ENCODE data around the gene RAB3A. TPM values are rescaled to one million over a fixed set of nuclear protein-coding genes. Genes with fewer than 3 reads are reported as not detected.
A peak's percentile ranks its signal among the peaks of the same experiment; 100 is the strongest.

RAB3A gene
- total and polyA plus RNA-seq, 9 of the 15 experiments (the other 6 are each of a cell fraction or from before 2014, with no cell fraction given) = 0.17 to 5.1 (median 0.90) TPM; not detected in 1

DNA sequence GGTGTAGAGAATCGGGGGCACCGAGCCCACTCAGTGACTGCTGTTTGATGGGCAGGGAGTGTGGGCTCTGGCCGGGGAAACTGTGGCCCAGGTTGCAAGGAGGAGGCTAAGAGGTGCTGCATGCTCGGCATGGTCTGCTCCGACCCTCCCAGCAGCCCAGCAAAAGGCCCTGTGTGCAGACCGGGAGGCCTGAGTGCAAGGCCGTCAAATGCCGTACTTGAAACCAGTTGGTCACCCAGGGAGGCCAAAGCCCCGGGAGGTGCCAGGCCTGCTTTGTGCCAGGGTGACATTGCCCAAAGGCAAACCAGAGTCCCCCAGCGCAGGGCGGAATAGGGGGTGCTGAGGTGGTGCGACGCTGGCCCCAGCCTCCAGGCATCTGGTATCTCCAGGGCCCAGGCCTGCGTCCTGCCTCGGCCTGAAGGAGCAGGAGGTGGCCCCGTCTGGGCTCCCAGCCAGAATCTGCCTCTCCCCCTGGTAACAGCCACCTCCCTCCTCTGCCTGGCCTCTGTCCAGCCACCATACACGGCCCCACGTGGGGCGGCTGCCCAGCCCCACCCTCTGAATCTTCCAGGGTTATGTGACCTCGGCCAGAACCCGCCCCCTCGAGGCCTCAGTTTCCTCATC is 46.9 kb downstream of the RAB3A start (continued):
- TF ChIP-seq, protein P1, sequence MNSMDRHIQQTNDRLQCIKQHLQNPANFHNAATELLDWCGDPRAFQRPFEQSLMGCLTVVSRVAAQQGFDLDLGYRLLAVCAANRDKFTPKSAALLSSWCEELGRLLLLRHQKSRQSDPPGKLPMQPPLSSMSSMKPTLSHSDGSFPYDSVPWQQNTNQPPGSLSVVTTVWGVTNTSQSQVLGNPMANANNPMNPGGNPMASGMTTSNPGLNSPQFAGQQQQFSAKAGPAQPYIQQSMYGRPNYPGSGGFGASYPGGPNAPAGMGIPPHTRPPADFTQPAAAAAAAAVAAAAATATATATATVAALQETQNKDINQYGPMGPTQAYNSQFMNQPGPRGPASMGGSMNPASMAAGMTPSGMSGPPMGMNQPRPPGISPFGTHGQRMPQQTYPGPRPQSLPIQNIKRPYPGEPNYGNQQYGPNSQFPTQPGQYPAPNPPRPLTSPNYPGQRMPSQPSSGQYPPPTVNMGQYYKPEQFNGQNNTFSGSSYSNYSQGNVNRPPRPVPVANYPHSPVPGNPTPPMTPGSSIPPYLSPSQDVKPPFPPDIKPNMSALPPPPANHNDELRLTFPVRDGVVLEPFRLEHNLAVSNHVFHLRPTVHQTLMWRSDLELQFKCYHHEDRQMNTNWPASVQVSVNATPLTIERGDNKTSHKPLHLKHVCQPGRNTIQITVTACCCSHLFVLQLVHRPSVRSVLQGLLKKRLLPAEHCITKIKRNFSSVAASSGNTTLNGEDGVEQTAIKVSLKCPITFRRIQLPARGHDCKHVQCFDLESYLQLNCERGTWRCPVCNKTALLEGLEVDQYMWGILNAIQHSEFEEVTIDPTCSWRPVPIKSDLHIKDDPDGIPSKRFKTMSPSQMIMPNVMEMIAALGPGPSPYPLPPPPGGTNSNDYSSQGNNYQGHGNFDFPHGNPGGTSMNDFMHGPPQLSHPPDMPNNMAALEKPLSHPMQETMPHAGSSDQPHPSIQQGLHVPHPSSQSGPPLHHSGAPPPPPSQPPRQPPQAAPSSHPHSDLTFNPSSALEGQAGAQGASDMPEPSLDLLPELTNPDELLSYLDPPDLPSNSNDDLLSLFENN (IDR thresholded peaks at IDR 0.05; ENCODE audit: low read depth in 2 of 2, low read length in 2 of 2) = peak in 1 of 2 experiments; percentile 59; a peak in 1 of 4 replicates
- TF ChIP-seq KAT8 (IDR thresholded peaks at IDR 0.05; ENCODE audit: low read depth) (no peak), KLF13 (tag; IDR thresholded peaks at IDR 0.05; ENCODE audit: borderline replicate concordance, low read depth) (peak; percentile 62), RCOR1 (IDR thresholded peaks at IDR 0.05; ENCODE audit: borderline replicate concordance in 1 of 2, low read depth in 2 of 2, low read length in 2 of 2) (peak in 1 of 2 experiments; percentile 74; a peak in 1 of 4 replicates), KHSRP (IDR thresholded peaks at IDR 0.05) (no peak), HNRNPL (IDR thresholded peaks at IDR 0.05; ENCODE audit: low read depth, low read length) (0 out of 2 replicates have a peak, but pooled peaks have one; percentile 37), CXXC5 (CRISPR knock-in tag; IDR thresholded peaks at IDR 0.05) (peak; percentile 91), ZNF165 (CRISPR knock-in tag; IDR thresholded peaks at IDR 0.05; ENCODE audit: borderline replicate concordance) (no peak), CCNT2 (IDR thresholded peaks at IDR 0.05; ENCODE audit: borderline replicate concordance, extremely low read depth, insufficient read length, low read depth, low read length) (peak; percentile 99), GATAD2B (IDR thresholded peaks at IDR 0.05; ENCODE audit: borderline replicate concordance) (peak; percentile 74; the same call in 1 of the 2 replicates), NBN (IDR thresholded peaks at IDR 0.05; ENCODE audit: low read depth) (peak; percentile 82), MED1 (CRISPR knock-in tag; IDR thresholded peaks at IDR 0.05; ENCODE audit: borderline replicate concordance) (no peak), HNRNPK (IDR thresholded peaks at IDR 0.05; ENCODE audit: low read depth, low read length, poor library complexity, severe bottlenecking) (no peak), SOX6 (IDR thresholded peaks at IDR 0.05) (peak; percentile 61)
- TF ChIP-seq, protein P2, sequence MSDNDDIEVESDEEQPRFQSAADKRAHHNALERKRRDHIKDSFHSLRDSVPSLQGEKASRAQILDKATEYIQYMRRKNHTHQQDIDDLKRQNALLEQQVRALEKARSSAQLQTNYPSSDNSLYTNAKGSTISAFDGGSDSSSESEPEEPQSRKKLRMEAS (CRISPR knock-in tag; IDR thresholded peaks at IDR 0.05) = peak; percentile 90
- TF ChIP-seq, protein P3, sequence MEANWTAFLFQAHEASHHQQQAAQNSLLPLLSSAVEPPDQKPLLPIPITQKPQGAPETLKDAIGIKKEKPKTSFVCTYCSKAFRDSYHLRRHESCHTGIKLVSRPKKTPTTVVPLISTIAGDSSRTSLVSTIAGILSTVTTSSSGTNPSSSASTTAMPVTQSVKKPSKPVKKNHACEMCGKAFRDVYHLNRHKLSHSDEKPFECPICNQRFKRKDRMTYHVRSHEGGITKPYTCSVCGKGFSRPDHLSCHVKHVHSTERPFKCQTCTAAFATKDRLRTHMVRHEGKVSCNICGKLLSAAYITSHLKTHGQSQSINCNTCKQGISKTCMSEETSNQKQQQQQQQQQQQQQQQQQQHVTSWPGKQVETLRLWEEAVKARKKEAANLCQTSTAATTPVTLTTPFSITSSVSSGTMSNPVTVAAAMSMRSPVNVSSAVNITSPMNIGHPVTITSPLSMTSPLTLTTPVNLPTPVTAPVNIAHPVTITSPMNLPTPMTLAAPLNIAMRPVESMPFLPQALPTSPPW (CRISPR knock-in tag; IDR thresholded peaks at IDR 0.05) = peak; percentile 93
- TF ChIP-seq, protein P4, sequence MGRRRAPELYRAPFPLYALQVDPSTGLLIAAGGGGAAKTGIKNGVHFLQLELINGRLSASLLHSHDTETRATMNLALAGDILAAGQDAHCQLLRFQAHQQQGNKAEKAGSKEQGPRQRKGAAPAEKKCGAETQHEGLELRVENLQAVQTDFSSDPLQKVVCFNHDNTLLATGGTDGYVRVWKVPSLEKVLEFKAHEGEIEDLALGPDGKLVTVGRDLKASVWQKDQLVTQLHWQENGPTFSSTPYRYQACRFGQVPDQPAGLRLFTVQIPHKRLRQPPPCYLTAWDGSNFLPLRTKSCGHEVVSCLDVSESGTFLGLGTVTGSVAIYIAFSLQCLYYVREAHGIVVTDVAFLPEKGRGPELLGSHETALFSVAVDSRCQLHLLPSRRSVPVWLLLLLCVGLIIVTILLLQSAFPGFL (CRISPR knock-in tag; IDR thresholded peaks at IDR 0.05) = peak; percentile 63; the same call in 1 of the 2 replicates
